Stimulated activated CD8-positive, alpha-beta memory T cell treated with anti-CD3 and anti-CD28 coated beads, Interleukin-12 subunit alpha, Interleukin-12 subunit beta, amount 100 ng/mL, for 24 hours (primary cell): ENCODE measurements around the gene DCXR.

Experiments
- DNase-seq: peaks from one replicate; pipeline ENCODE4 v3.0.0-alpha.2; 2020; ENCODE audit errors: extremely low read depth

The DCXR gene

GRCh38 chr17:82037092-82037888 is at the start of gene DCXR:
DCXR (minus strand) TSS chr17:82037697; CDS start chr17:82037682, 15 bp downstream.
- DNase-seq: peak; percentile 94

GRCh38 chr17:82085931-82086764 is 48.7 kb upstream of the DCXR start:
- DNase-seq: no peak

DNA sequence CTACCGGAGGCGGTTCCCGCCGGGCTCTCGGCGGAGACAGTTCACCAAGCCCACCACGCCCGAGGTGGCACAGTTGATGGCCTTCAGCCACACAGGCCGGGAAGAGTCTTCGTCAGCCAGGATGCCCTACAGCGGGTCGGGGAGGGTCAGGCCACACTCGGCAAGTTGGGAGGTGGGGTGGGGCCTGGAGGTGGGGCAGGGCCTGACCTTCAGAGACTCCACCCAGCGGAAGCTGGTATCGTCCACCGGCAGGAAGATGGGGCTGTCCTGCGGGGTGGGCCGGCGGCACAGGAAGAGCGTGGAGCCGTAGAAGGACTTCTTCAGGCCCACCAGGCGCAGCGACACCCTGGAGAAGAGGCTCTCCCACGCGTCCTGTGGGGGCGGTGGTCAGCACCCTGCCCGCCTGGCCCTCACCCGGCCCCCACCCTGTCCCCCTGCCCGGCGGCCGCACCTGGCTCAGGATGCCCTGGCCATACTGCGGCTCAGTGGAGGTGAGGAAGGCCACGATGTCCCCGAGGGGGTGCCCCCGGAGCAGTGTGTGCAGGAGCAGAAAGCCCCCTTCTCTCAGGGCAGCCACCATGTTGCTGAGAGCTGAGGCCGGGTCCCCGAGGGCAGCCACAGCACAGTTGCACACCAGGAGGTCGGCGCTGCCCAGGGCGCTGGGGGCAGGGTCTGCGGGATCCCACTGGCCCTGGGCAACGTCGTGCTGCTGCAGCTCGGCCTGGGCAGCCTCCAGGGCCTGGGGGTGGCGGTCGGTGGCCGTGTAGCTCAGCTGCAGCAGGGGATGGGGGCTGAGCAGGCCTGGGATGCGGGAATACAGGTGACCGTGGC is 47.7 kb upstream of the DCXR start:
- no peak for DNase-seq

GRCh38 chr17:82084373-82085030 is 47.0 kb upstream of the DCXR start:
- no peak for DNase-seq

DNA sequence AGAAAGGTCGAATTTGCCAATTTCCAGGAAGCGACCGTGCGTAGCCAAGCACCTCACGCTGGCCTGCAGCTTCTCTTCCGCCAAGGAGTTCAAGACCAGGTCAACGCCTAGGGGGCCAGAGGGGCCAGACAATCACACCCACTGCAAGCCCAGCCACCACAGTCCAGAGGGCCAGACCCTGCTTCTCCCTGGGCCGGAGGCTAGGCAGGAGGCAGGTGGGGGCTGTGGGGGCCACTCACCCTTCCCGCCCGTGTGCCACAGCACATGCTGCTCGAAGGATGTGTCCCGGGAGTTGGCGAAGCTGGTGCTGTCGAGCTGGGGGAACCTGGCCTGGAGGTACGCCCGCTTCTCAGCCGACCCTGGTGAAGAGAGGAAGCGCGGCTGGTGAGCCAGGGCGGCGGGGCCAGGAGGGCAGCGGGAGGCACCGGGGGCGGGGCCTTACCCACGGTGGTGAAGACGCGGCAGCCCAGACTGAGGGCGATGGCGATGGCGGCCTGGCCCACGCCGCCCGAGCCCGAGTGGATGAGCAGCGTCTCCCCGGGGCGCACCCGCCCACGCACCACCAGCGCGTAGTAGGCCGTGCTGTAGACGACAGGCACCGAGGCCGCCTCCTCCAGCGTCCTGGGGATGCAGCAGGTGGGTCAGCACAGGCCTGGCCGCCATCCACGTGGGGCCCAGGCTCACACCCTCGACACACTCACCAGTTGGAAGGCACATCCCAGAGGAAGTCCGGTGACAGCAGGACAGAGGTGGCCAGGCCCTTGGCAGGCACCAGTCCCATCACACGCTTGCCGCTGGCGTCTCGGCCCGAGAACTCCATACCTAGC is 46.2 kb upstream of the DCXR start:
- no peak for DNase-seq

GRCh38 chr17:82083009-82083408 is 45.5 kb upstream of the DCXR start:
- DNase-seq: no peak

DNA sequence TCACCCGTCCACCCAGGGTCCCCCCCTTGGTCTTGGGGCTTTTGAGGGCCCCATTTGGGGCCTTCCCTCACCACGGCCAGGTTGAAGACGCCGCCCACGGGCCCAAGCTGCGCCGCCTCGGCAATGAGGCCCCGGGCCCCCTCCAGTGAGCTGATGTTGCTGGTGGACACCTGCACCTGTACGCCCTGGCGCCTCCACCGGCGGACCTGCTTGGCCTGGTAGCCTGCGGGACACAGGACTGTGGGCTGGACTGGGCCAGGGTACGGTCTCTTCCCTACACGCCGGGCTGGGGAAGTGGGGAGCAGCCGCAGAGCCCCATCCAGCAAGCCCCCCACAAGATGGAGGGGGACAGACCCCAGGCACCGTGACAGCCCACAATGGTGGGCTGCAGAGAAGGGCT is 45.0 kb upstream of the DCXR start:
- no peak for DNase-seq

DNA sequence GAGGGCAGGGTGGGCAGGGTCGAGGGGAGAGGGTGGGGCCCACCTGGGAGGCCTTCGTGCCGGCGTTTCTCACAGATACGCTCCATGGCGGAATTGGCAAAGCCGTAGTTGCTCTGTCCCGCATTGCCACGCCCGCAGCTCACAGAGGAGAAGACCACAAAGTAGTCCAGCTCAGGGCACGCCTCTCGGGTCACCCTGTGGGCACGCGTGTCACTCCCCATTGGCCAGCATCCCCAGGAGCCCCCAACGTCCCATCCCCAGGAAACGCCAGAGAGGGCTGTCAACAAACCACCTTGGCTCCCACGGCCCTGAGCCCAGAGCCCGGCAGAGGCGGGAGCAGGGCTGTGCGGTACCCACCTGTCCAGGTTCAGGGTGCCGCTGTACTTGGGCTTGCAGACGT is 44.5 kb upstream of the DCXR start:
- no peak for DNase-seq

GRCh38 chr17:82081546-82081945 is 44.0 kb upstream of the DCXR start:
- DNase-seq: no peak

DNA sequence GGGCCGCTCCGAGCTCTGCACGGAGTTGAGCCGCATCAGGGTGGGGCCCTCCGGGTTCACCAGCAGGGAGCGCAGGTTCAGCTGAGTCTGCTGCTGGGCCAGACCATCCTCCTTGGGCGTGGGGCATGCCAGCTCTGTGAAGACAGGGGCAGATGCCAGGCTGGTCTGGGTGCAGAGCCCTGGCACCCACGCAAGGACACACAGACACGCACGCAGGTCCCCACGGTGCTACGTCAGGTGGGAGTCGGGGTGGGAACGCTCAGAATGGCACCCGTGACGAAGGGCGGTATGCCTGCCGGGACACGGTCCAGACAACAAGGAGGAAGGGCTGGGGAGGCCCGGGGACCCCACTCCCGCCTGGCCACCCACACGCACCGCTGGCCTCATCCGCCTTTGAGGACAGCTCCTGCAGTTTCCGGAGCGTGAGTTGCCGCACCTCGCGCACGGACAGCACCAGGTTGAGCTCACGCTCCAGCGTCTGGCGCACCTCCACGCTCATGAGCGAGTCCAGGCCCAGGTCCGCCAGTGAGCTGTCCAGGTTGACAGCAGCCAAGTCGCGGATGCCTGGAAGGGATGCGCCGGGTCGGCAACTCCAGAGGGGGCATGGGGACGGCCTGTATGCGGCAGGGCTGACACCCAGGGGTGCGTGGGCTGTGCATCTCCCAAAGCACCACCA is 43.4 kb upstream of the DCXR start:
- DNase-seq: no peak

DNA sequence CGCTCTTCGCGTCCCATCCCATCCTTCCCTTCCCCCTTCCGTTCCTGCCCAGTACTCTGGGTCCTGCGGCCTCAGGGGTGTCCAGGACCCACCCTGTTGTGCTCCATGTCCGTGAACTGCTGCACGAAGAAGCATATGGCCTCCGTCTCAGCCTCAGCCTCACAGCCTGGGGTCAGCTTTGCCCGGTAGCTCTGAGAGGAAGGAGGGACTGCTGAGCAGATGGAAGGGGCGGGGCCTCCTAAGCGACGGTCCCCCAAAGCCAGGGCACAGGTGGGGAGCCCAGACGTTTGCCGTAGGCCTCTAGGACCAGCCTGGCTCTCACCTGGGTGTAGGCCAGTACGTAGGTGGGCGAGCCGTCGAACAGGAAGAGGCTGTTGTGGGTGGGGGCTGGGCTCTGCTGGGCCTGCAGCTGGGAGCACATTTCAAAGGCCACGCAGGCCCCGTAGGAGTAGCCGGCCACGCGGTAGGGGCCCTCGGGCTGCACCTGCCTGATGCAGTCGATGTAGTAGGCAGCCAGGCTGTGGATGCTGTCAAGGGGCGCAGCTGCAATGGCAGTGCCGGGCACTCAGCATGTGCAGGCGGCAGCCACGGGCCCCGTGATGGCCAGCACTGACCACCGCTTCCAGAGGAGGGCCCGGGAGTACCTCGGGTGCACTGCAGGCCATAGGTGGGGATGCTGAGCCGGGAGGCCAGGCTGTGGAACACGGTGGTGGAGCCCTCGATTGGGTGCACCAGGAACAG is 42.7 kb upstream of the DCXR start:
- DNase-seq: no peak

DNA sequence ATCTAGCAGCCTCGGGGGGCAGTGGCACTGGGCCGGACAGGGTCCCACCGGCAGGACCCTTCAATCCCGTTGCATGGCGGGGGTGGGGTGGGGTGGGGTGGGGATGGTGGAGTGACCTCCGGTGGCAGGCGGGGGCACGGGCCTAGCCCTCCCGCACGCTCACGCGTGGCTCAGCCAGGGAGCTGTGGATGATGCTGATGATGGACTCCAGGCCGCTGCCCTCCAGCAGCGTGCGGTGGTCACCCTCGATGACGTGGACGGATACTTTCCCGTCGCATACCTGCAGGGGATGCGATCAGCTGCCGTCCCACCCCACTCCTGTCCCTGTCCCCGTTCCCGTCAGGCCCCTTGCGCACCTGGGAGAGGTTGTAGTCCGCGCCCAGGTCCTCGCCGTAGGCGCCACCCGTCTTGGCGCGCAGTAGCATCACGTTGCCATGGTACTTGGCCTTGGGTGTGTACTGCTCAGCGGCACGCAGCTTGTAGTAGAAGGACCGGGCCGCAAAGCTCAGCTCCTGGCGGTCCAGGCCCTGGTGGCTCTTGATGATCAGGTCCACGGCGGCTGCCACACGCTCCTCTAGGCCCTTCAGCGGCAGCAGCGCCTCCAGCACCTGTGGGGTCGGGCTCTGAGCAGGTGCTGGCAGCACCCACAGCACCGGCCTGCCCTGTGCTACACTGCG is 41.6 kb upstream of the DCXR start:
- DNase-seq: no peak

DNA sequence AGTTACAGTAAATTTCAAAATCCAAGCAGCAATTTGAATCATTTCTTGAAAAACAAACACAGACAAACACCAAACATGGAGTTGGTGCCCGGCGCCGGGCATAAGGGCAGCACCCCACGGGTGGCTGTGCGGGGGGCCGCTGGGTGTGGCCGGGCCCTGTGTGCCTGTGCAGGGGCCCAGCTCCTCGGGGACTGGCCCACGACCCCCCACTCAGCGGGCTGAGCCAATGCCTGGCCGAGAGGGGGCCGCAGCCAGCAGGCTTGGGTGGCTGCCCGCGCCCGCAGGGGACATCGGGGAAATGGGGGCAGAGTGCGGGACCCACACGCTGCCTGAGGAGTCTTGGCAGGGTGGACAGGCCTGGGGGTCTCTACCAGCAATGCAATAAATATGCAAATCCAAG is 40.9 kb upstream of the DCXR start:
- no peak for DNase-seq

DNA sequence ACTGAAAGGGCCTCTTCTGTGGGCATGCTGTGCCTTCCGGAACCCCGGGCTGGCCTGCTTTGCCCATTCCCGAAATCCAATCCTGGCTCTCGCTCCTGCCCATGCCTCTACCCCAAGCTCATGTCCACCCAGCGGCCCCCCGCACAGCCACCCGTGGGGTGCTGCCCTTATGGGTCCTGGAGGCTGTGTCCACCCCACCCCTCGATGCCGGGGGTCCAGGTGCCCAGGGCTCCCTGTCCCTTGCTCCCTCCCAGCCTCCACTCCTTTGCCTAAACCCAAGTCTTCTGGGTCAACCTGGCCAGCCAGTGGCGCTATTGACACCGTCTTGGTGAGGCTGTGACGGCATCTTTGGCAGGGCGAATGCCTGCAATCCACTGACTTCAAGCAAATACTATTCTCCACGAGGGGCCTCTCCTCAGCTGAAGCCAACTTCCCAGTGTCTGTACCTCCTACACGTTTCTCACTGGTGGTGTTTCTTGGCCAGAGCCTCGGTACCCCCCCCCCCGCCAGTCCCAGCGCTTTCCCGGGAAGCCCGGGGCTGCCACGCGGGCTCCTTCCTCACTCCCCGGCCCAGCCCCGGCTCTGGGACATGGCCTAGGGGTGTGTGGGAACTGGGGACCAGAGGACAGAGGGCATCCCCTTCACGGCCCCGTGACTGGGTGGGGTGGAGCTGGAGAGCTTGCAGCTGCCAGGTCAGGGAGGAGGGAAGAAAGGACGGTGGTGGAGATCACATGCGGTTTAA is 40.3 kb upstream of the DCXR start:
- DNase-seq: no peak

DNA sequence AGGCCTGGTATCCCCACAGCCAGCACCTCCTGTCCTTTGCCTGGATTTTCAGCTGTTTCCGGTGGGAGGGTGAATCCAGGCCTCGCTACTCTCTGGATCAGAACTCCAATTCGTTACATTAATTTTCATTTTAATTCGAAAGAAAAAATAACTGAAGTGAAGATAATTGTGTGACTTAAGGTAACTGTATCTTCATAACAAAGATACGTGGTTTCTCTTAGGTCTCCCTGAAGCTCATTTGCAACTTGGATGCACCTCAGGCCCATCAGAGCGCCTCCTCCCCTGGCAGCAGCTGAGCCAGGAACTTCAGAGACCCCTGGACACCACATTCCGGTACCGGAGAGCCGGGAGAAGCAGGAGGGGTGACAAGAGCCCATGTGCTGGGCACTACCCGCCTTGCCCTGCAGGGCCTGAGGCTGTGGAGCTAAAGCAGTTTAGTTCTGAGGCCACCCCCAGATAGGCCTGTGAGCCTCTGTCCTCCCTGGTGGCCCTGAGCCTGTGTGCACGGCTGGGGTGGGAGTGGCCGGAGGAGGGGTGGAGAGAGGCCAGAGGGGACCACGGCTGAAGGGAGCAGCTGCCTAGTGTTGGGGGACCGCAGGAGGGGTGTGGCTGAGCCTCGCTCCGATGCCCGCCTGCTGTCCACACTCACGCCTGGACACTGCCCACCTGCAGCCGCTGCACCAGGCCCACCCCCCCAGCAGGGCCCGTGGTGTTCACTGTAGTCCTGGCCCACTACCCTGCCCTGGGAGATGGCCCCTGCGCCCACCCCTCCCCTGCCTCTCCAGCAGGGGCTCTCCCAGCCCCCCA is 39.5 kb upstream of the DCXR start:
- no peak for DNase-seq

GRCh38 chr17:82076018-82076784 is 38.7 kb upstream of the DCXR start:
- DNase-seq: no peak

- no peak for DNase-seq
Measured at GRCh38 chr17:82073446-82073845, 35.9 kb upstream of the DCXR start.
